Mononuclear cell (primary cell): ENCODE results near the gene DLX4. TPM values are rescaled to one million over a fixed set of nuclear protein-coding genes. Genes with fewer than 3 reads are reported as not detected.

ENCODE experiments used
- H3K27me3 ChIP-seq: 2 replicates; pipeline ENCODE4 v1.6.0; 2011; ENCODE audit warnings: low read length, control low read depth; ENCODE audit not compliant: insufficient read depth
- H3K4me1 ChIP-seq: 2 replicates; pipeline ENCODE4 v1.5.1; 2011; ENCODE audit warnings: mild to moderate bottlenecking, low read length, control low read depth; ENCODE audit not compliant: insufficient read depth
- H3K4me3 ChIP-seq: 2 replicates; pipeline ENCODE4 v1.5.1; 2011; ENCODE audit warnings: mild to moderate bottlenecking, low read length, moderate library complexity
- H3K9me3 ChIP-seq: 2 replicates; pipeline ENCODE4 v1.5.1; 2011; ENCODE audit warnings: low read depth, mild to moderate bottlenecking, control low read depth, low read length
- total RNA-seq: library from RNA; depleted of rRNA; stranded (reverse); fragments of >200 nt; gene quantifications from one replicate; pipeline ENCODE4 v1.2.3, GENCODE V29; 2012

The DLX4 gene
- total RNA-seq, 1 donor: 0.10 TPM

GRCh38 chr17:49936386-49936785 lies 32.6 kb upstream of the DLX4 start:
- H3K4me1 ChIP-seq: peaks cover 18% of the 10 kb centered on the region
- H3K27me3 ChIP-seq: no peaks in the 10 kb centered on the region
- no peak overlapping the region for H3K4me3 ChIP-seq
- H3K9me3 ChIP-seq: no peaks in the 10 kb centered on the region

DNA sequence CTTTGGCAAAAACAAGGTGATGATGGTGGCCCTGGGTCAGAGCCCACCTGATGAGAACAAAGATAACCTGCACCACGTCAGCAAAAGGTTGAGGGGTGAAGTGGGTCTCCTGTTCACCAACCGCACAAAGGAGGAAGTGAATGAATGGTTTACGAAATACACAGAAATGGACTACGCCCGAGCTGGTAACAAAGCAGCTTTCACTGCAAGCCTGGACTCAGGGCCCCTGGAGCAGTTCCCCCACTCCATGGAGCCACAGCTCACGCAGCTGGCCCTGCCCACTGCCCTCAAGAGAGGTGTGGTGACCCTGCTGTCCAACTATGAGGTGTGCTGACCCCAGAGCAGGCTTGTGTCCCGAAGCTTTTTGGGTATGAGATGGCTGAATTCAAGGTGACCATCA lies 29.7 kb upstream of the DLX4 start:
- Histone ChIP-seq H3K9me3 (no peaks in the 10 kb centered on the region), H3K27me3 (no peaks in the 10 kb centered on the region), H3K4me1 (peaks cover 18% of the 10 kb centered on the region), H3K4me3 (no peak overlapping the region)

GRCh38 chr17:49941427-49941826 lies 27.6 kb upstream of the DLX4 start:
- H3K4me3 ChIP-seq: no peak overlapping the region
- H3K9me3 ChIP-seq: no peaks in the 10 kb centered on the region
- H3K4me1 ChIP-seq: peaks cover 18% of the 10 kb centered on the region
- H3K27me3 ChIP-seq: no peaks in the 10 kb centered on the region

- H3K4me3 ChIP-seq: no peak overlapping the region
- peaks cover 18% of the 10 kb centered on the region for H3K4me1 ChIP-seq
- no peaks in the 10 kb centered on the region for H3K9me3 ChIP-seq
- H3K27me3 ChIP-seq: no peaks in the 10 kb centered on the region
Measured at GRCh38 chr17:49942947-49943346, 26.0 kb upstream of the DLX4 start.

GRCh38 chr17:49944273-49944870 lies 24.6 kb upstream of the DLX4 start:
- H3K9me3 ChIP-seq: no peaks in the 10 kb centered on the region
- H3K27me3 ChIP-seq: no peaks in the 10 kb centered on the region
- H3K4me1 ChIP-seq: peaks cover 10% of the 10 kb centered on the region
- no peak overlapping the region for H3K4me3 ChIP-seq

GRCh38 chr17:49946208-49946607 lies 22.8 kb upstream of the DLX4 start:
- no peak overlapping the region for H3K4me3 ChIP-seq
- H3K4me1 ChIP-seq: no peaks in the 10 kb centered on the region
- no peaks in the 10 kb centered on the region for H3K27me3 ChIP-seq
- H3K9me3 ChIP-seq: no peaks in the 10 kb centered on the region

DNA sequence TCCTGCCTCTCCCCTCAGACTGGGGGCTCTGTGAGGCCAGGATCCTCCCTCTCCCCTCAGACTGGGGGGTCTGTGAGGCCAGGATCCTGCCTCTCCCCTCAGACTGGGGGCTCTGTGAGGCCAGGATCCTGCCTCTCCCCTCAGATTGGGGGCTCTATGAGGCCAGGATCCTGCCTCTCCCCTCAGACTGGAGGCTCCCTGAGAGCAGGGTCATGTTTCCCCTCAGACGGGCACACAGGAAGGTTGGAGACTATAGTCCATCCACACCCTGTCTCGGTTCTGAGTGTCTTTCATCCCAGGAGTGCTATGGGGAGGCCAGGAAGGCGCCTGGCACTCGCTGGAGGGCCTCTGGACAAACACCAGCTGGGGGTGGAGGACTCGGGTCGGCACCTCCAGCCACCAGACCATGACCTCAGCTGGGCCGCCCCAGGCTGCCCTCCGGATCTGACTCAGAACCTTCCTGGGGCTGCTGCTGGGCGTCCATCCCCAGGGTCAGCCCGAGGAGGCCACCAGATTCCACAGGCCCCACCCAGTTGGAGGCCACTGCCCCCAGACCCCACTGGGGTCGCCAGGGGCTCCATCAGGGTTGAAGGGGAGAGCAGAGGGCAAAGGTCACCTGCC lies 21.9 kb upstream of the DLX4 start:
- H3K4me1 ChIP-seq: no peaks in the 10 kb centered on the region
- no peaks in the 10 kb centered on the region for H3K9me3 ChIP-seq
- peaks cover under 1% of the 10 kb centered on the region for H3K27me3 ChIP-seq
- H3K4me3 ChIP-seq: no peak overlapping the region

- no peak overlapping the region for H3K4me3 ChIP-seq
- no peaks in the 10 kb centered on the region for H3K9me3 ChIP-seq
- peaks cover 3% of the 10 kb centered on the region for H3K27me3 ChIP-seq
- H3K4me1 ChIP-seq: no peaks in the 10 kb centered on the region
Measured at GRCh38 chr17:49949634-49950033, 19.4 kb upstream of the DLX4 start.

GRCh38 chr17:49951362-49952082 lies 17.5 kb upstream of the DLX4 start:
- no peaks in the 10 kb centered on the region for H3K4me1 ChIP-seq
- peaks cover 3% of the 10 kb centered on the region for H3K27me3 ChIP-seq
- H3K4me3 ChIP-seq: no peak overlapping the region
- no peaks in the 10 kb centered on the region for H3K9me3 ChIP-seq

- no peaks in the 10 kb centered on the region for H3K4me1 ChIP-seq
- H3K4me3 ChIP-seq: no peak overlapping the region
- H3K9me3 ChIP-seq: no peaks in the 10 kb centered on the region
- H3K27me3 ChIP-seq: peaks cover 3% of the 10 kb centered on the region
Measured at GRCh38 chr17:49952209-49952911, 16.6 kb upstream of the DLX4 start.

- Histone ChIP-seq H3K4me1 (no peaks in the 10 kb centered on the region), H3K27me3 (peaks cover 3% of the 10 kb centered on the region), H3K9me3 (no peaks in the 10 kb centered on the region)
Measured at GRCh38 chr17:49952912-49953497, 16.0 kb upstream of the DLX4 start.

DNA sequence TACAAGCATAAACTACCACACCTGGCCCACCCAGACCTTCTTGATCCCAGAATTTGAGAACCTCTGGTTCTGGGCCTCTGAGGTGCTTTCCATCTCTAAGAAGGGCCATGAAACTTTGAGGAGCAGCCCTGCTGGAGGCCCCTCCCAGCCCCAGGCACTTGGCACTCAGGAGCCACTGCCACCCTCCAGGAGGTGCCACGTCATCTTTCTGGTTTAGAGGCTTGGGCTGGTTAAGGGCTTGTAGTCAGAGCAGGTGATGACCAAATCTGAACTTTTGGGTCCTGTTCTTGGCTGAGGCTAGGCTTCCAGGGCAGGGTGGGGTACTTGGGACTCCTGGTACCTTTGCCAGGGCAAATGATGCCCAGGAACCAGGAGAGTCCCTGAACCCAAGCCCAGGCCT lies 13.8 kb upstream of the DLX4 start:
- Histone ChIP-seq H3K4me1 (no peaks in the 10 kb centered on the region), H3K9me3 (no peaks in the 10 kb centered on the region), H3K27me3 (peaks cover 3% of the 10 kb centered on the region), H3K4me3 (no peak overlapping the region)

More at GRCh38 chr17:49952912-49953497, 16.0 kb upstream of the DLX4 start:
- H3K4me3 ChIP-seq: no peak overlapping the region

DNA sequence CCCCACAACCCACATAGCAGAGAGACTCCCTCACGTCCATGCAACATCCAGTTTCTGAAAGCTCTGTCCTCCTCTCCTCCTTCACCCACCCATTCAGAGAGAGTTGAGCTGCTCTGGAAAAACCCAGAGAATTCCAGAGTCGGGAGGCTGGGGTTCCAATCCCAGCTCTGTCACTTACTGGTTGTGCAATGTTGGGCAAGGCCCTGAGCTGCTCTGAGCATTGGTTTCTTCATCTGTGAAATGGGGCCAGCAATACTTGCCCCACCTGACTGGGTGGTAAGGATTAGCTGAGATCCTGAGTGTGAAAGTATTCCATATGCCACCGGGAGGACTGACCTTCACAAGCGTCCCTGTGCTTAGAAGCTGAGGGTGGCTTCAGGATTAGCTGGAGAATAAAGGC lies 12.2 kb upstream of the DLX4 start:
- H3K27me3 ChIP-seq: peaks cover 6% of the 10 kb centered on the region
- H3K9me3 ChIP-seq: no peaks in the 10 kb centered on the region
- no peaks in the 10 kb centered on the region for H3K4me1 ChIP-seq
- H3K4me3 ChIP-seq: no peak overlapping the region

DNA sequence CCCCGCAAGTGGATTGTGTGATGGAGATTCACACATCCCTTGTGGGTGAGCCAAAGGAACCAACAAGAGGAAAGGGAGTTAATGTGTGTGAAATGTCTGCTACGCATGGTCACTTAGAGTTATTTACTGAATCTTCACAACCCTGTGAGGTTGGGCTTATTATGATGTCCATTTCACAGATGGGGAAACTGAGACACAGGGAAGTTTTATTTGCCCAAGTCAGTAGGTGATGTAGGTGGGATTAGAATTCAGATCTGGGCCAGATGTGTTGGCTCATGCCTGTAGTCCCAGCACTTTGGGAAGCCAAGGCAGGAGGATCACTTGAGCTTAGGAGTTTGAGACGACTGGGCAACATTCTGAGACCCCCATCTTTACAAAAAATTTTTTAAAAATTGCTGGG lies 11.6 kb upstream of the DLX4 start:
- peaks cover 7% of the 10 kb centered on the region for H3K27me3 ChIP-seq
- H3K9me3 ChIP-seq: no peaks in the 10 kb centered on the region
- no peak overlapping the region for H3K4me3 ChIP-seq
- H3K4me1 ChIP-seq: no peaks in the 10 kb centered on the region

DNA sequence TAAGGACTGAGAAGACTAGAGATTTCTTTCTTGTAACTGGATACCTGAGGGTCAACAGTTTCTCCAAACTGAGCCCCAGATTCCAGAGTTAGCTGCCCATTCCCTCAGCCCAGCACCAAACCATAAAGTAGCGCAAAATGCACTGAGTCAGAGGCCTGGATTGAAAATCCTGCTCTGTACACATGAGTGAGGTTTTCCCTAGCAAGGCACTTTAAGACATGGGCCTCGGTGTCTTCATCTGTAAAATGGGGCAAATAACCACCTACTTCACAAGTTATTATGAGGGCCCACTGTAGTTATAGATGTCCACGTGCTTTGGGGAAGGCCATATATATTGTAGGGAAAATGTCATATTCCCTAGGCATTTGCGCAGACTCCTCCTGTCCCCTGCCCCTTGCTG lies 10.3 kb upstream of the DLX4 start:
- Histone ChIP-seq H3K27me3 (peaks cover 21% of the 10 kb centered on the region), H3K9me3 (no peaks in the 10 kb centered on the region), H3K4me3 (no peak overlapping the region), H3K4me1 (peaks cover 3% of the 10 kb centered on the region)
